Neural progenitor cell (in vitro differentiated cells): ENCODE data around the gene TSPAN17. TPM values are rescaled to one million over a fixed set of nuclear protein-coding genes. Genes with fewer than 3 reads are reported as not detected.

Source experiments
- DNase-seq: peaks from one replicate; pipeline ENCODE4 v3.0.0-alpha.2; 2016; ENCODE audit warnings: low spot score
- H2AFZ ChIP-seq: fragments of 200-600 bp; sonication (generic); replicated peaks from 2 replicates; pipeline ENCODE4 v1.6.1; 2016; ENCODE audit warnings: antibody characterized with exemption
- H3F3A ChIP-seq: fragments of 200-600 bp; sonication (generic); 2 replicates; pipeline ENCODE4 v1.6.1; 2016; ENCODE audit warnings: antibody characterized with exemption, low read depth
- H3K27ac ChIP-seq: fragments of 200-600 bp; sonication (generic); 2 replicates; pipeline ENCODE4 v1.5.1; 2016; ENCODE audit warnings: mild to moderate bottlenecking
- H3K27me3 ChIP-seq: fragments of 200-600 bp; sonication (generic); 2 replicates; pipeline ENCODE4 v1.6.1; 2016; ENCODE audit warnings: mild to moderate bottlenecking, moderate library complexity
- H3K36me3 ChIP-seq: fragments of 200-600 bp; sonication (generic); 2 replicates; pipeline ENCODE4 v1.5.1; 2016
- H3K4me1 ChIP-seq: fragments of 200-600 bp; sonication (generic); 2 replicates; pipeline ENCODE4 v1.6.1; 2016; ENCODE audit warnings: mixed run types
- H3K4me2 ChIP-seq: fragments of 200-600 bp; sonication (generic); 2 replicates; pipeline ENCODE4 v1.6.1; 2016
- H3K4me3 ChIP-seq: fragments of 200-600 bp; sonication (generic); 2 replicates; pipeline ENCODE4 v1.5.1; 2016
- H3K79me2 ChIP-seq: fragments of 200-600 bp; sonication (generic); 2 replicates; pipeline ENCODE4 v1.6.1; 2016; ENCODE audit warnings: low read depth
- H3K9ac ChIP-seq: fragments of 200-600 bp; sonication (generic); 2 replicates; pipeline ENCODE4 v1.6.1; 2016
- H3K9me3 ChIP-seq: fragments of 200-600 bp; sonication (generic); 2 replicates; pipeline ENCODE4 v1.5.1; 2016; ENCODE audit warnings: low read depth
- H4K20me1 ChIP-seq: fragments of 200-600 bp; sonication (generic); 2 replicates; pipeline ENCODE4 v1.6.1; 2016; ENCODE audit warnings: low read depth
- H3K27ac Mint-ChIP-seq: 3 replicates; pipeline ENCODE4 v1.8.0; 2021; ENCODE audit warnings: mixed read lengths
- H3K27me3 Mint-ChIP-seq: 2 replicates; pipeline ENCODE4 v1.8.0; 2022; ENCODE audit warnings: low read depth, mild to moderate bottlenecking, inconsistent platforms, moderate library complexity, mixed read lengths; ENCODE audit not compliant: insufficient read depth
- H3K36me3 Mint-ChIP-seq: 3 replicates; pipeline ENCODE4 v1.8.0; 2021; ENCODE audit warnings: mixed read lengths
- H3K4me1 Mint-ChIP-seq: 3 replicates; pipeline ENCODE4 v1.8.0; 2021; ENCODE audit warnings: mixed read lengths
- H3K4me3 Mint-ChIP-seq: 3 replicates; pipeline ENCODE4 v1.8.0; 2021; ENCODE audit warnings: mild to moderate bottlenecking, moderate library complexity, mixed read lengths
- H3K9me3 Mint-ChIP-seq: 3 replicates; pipeline ENCODE4 v1.8.0; 2020; ENCODE audit warnings: mixed read lengths
- EZH2 ChIP-seq: fragments of 200-600 bp; sonication (generic); IDR thresholded peaks from 2 replicates; pipeline ENCODE4 v1.6.1; 2017; ENCODE audit warnings: antibody characterized with exemption, mild to moderate bottlenecking, moderate library complexity
- EZH2phosphoT487 ChIP-seq: fragments of 200-600 bp; sonication (generic); IDR thresholded peaks from 2 replicates; pipeline ENCODE4 v1.6.1; 2017; ENCODE audit warnings: antibody characterized with exemption
- total RNA-seq: library from RNA; depleted of rRNA; stranded (reverse); fragments of >200 nt; gene quantifications from 2 replicates; pipeline ENCODE4 v1.2.3, GENCODE V29; 2015; ENCODE audit warnings: low replicate concordance
- TF ChIP-seq, protein P1 (sequence below): fragments of 200-600 bp; sonication (generic); IDR thresholded peaks from 2 replicates; pipeline ENCODE4 v1.5.1; 2017; ENCODE audit warnings: antibody characterized with exemption, mild to moderate bottlenecking

TSPAN17 gene
- total RNA-seq, 1 donor from 2014 or later: 25.9 TPM

DNA sequence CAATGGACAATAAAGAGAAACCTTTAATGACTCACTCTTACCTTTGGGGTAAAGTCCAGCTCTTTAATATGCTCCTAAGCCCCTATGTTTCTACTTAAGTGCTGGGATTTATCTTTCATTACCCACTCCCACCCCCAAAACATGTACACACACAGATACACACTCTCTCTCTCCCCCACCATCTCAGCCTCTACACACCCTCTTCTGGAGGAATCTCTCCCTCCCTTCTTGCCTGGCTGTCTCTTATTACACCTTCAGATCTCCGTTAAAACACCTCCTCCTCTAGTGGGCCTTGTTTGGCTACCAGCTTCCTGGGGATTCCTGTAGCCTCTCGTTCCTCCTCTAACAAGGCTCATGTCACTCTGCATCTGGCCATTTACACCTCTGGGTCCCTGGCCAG is 44.2 kb upstream of the TSPAN17 start:
- no peaks in the 10 kb centered on the region for H3K36me3 ChIP-seq
- H2AFZ ChIP-seq: no peak overlapping the region
- H3K79me2 ChIP-seq: no peaks in the 10 kb centered on the region
- Mint-ChIP-seq H3K4me3 (no peak overlapping the region), H3K27me3 (peaks cover 2% of the 10 kb centered on the region), H3K4me1 (peaks cover 31% of the 10 kb centered on the region), H3K36me3 (peaks cover 7% of the 10 kb centered on the region), H3K27ac (peak overlapping the region; percentile 25), H3K9me3 (no peaks in the 10 kb centered on the region)
- H3F3A ChIP-seq: no peaks in the 10 kb centered on the region
- H3K9ac ChIP-seq: no peak overlapping the region
- TF ChIP-seq EZH2: no peak
- no peak for TF ChIP-seq EZH2phosphoT487
- TF ChIP-seq, protein P1, sequence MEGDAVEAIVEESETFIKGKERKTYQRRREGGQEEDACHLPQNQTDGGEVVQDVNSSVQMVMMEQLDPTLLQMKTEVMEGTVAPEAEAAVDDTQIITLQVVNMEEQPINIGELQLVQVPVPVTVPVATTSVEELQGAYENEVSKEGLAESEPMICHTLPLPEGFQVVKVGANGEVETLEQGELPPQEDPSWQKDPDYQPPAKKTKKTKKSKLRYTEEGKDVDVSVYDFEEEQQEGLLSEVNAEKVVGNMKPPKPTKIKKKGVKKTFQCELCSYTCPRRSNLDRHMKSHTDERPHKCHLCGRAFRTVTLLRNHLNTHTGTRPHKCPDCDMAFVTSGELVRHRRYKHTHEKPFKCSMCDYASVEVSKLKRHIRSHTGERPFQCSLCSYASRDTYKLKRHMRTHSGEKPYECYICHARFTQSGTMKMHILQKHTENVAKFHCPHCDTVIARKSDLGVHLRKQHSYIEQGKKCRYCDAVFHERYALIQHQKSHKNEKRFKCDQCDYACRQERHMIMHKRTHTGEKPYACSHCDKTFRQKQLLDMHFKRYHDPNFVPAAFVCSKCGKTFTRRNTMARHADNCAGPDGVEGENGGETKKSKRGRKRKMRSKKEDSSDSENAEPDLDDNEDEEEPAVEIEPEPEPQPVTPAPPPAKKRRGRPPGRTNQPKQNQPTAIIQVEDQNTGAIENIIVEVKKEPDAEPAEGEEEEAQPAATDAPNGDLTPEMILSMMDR: no peak
- no peak for DNase-seq
- H3K4me3 ChIP-seq: no peak overlapping the region
- H3K4me1 ChIP-seq: peaks cover 5% of the 10 kb centered on the region
- H4K20me1 ChIP-seq: peaks cover 3% of the 10 kb centered on the region
- H3K27me3 ChIP-seq: peaks cover 4% of the 10 kb centered on the region
- H3K4me2 ChIP-seq: no peak overlapping the region
- H3K9me3 ChIP-seq: no peaks in the 10 kb centered on the region
- no peak overlapping the region for H3K27ac ChIP-seq

DNA sequence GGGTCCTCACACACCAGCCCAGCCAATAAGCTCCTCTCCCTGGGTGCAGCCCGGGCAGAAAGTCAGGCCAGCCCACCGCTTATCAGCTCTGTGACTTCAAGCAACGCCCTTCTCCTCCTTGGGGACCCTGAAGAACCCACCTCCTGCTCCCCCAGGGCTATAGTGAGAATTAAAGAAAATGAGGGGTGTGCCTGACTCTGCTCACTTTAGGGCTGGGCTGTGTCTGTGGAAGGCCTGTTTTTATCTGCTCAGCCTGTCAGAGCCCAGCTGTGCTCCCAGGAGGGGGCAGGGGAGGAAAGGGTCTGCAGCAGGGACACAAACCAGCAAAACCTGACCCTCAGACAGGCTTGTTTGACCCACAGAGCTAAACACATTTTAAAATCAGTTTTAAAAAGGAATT is 41.3 kb upstream of the TSPAN17 start:
- Histone ChIP-seq H3K79me2 (no peaks in the 10 kb centered on the region), H3K27ac (no peak overlapping the region), H3K4me2 (no peak overlapping the region), H3K4me1 (peaks cover 5% of the 10 kb centered on the region), H2AFZ (no peak overlapping the region), H3K36me3 (no peaks in the 10 kb centered on the region), H3K27me3 (peaks cover 21% of the 10 kb centered on the region), H3F3A (peaks cover 5% of the 10 kb centered on the region), H3K9me3 (no peaks in the 10 kb centered on the region), H3K4me3 (no peak overlapping the region), H4K20me1 (peaks cover 16% of the 10 kb centered on the region), H3K9ac (no peak overlapping the region)
- H3K27me3 Mint-ChIP-seq: peaks cover 13% of the 10 kb centered on the region
- no peaks in the 10 kb centered on the region for H3K36me3 Mint-ChIP-seq
- TF ChIP-seq, protein P1: no peak
- TF ChIP-seq EZH2phosphoT487 (no peak), EZH2 (no peak)
- H3K27ac Mint-ChIP-seq: no peak overlapping the region
- DNase-seq: no peak
- peaks cover 44% of the 10 kb centered on the region for H3K4me1 Mint-ChIP-seq
- H3K9me3 Mint-ChIP-seq: no peaks in the 10 kb centered on the region
- no peak overlapping the region for H3K4me3 Mint-ChIP-seq

DNA sequence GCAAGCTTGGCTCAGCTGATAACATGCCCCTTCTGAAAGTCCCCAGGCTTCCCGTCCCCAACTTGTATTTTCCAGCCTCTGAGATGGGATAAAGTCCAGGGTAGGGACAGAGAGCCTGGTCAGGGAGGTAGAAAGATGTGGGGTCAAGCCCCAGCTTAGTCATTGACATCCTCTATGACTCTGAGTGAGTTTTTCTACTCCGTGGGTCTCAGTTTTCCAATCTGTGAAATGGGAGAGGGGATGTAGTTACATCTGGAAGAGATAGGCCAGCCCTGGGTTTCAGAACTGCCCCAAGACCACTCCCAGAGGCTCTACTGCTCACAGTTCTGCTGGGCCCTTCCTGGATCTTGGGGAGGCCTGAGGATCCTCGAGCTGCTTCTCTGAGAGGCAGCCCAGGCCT is 40.4 kb upstream of the TSPAN17 start:
- no peak overlapping the region for H3K4me3 ChIP-seq
- peaks cover 5% of the 10 kb centered on the region for H3K4me1 ChIP-seq
- Mint-ChIP-seq H3K27me3 (peaks cover 14% of the 10 kb centered on the region), H3K9me3 (no peaks in the 10 kb centered on the region), H3K27ac (no peak overlapping the region), H3K36me3 (no peaks in the 10 kb centered on the region), H3K4me1 (peaks cover 39% of the 10 kb centered on the region), H3K4me3 (no peak overlapping the region)
- no peak for DNase-seq
- H3K9me3 ChIP-seq: no peaks in the 10 kb centered on the region
- H3K9ac ChIP-seq: no peak overlapping the region
- H3K4me2 ChIP-seq: no peak overlapping the region
- no peak for TF ChIP-seq EZH2
- TF ChIP-seq EZH2phosphoT487: no peak
- TF ChIP-seq, protein P1: no peak
- peaks cover 21% of the 10 kb centered on the region for H4K20me1 ChIP-seq
- no peaks in the 10 kb centered on the region for H3K36me3 ChIP-seq
- H2AFZ ChIP-seq: no peak overlapping the region
- H3F3A ChIP-seq: peaks cover 7% of the 10 kb centered on the region
- H3K27me3 ChIP-seq: peaks cover 29% of the 10 kb centered on the region
- no peaks in the 10 kb centered on the region for H3K79me2 ChIP-seq
- H3K27ac ChIP-seq: no peak overlapping the region
